ENCODE results near the gene C16orf95.

GRCh38 chr16:87348616-87349157 lies 31.5 kb upstream of the C16orf95 start:
- TF ChIP-seq POLR2A (IDR thresholded peaks at IDR 0.05) (no peak), CTCF (IDR thresholded peaks at IDR 0.05) (no peak)
